T-helper 2 cell treated with Interferon-gamma antibody and Interleukin-4, amounts not matched to agents 5 μg/mL and 100 μg/mL, for 36 hours (primary cell): Measurements from ENCODE around the gene DGKZ.

ENCODE experiments used
- DNase-seq: peaks from one replicate; pipeline ENCODE4 v3.0.0; 2021; ENCODE audit warnings: low spot score
- H3K27ac Mint-ChIP-seq: one replicate; pipeline ENCODE4 v1.8.0; 2021; ENCODE audit warnings: mild to moderate bottlenecking, mixed read lengths
- H3K27me3 Mint-ChIP-seq: one replicate; pipeline ENCODE4 v1.8.0; 2021; ENCODE audit warnings: low read depth, mixed read lengths
- H3K36me3 Mint-ChIP-seq: one replicate; pipeline ENCODE4 v1.8.0; 2021; ENCODE audit warnings: low read depth, mixed read lengths
- H3K4me1 Mint-ChIP-seq: one replicate; pipeline ENCODE4 v1.8.0; 2021; ENCODE audit warnings: low read depth, mixed read lengths
- H3K4me3 Mint-ChIP-seq: one replicate; pipeline ENCODE4 v1.8.0; 2022; ENCODE audit warnings: mild to moderate bottlenecking, moderate library complexity, mixed read lengths
- H3K9me3 Mint-ChIP-seq: one replicate; pipeline ENCODE4 v1.8.0; 2021; ENCODE audit warnings: mixed read lengths

DGKZ gene

DNA sequence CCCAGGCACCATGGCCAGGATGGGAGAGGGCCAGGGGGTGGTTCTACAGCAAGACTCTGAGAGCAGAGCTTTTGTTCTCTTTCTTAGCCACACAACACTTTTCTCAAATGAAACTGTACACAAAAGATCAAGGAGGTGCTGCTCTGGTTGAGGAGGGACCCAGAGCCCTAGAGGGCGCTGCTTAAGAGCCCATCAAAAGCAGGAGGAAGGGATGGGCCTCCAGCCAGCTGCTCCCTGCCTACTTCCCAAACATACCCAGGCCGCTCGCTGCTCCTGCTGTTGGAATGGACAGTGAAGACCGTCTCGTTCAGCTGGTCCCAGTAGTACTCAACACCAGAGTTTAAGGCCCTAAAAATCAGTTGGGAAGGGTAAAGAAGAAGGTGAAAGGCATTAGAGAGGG is 62.8 kb downstream of the DGKZ start:
- Mint-ChIP-seq H3K4me1 (no peaks in the 10 kb centered on the region), H3K36me3 (peaks cover 15% of the 10 kb centered on the region)

DNA sequence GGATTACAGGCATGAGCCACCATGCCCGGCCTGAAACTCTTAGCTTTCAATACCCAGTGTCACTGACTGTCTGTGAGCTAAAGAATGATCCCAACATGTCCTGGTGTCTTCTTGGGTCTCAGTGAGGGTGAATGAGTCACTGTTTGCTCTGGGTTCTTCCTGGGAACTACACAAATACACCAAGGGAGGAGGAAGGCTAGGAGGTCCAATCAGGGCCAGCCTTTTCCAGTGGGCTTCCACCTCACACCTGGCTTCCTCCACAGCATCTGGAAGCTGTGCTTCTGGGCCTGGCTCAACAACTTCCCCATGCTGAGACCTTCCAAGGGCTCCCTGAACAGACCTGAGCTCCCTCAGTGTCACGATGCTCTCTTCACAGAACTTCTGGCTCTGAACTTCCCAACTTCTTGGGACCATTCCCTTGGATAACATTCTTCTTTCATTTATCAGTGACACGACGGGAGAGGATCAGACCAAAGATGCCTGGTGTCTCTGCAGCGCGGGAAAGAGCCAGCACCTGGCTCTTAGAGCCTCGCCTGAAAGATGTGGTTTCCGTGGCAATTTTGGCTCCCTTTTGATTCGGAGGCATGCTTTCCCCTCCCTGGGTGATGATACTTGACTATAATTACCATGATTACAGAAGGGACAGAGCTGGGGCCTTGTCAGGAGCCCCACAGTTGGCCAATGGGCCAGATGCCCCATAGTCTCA is 66.7 kb downstream of the DGKZ start:
- Mint-ChIP-seq H3K27me3 (no peaks in the 10 kb centered on the region), H3K36me3 (peaks cover 14% of the 10 kb centered on the region), H3K9me3 (no peaks in the 10 kb centered on the region), H3K4me3 (no peak overlapping the region), H3K4me1 (no peaks in the 10 kb centered on the region), H3K27ac (peak overlapping the region; percentile 31)
- DNase-seq: no peak

More for the DNA sequence above, 62.8 kb downstream of the DGKZ start:
- Mint-ChIP-seq H3K27me3 (no peaks in the 10 kb centered on the region), H3K4me3 (no peak overlapping the region), H3K9me3 (no peaks in the 10 kb centered on the region), H3K27ac (no peak overlapping the region)
- no peak for DNase-seq

- DNase-seq: no peak
- Mint-ChIP-seq H3K4me1 (no peaks in the 10 kb centered on the region), H3K9me3 (no peaks in the 10 kb centered on the region), H3K36me3 (peaks cover 13% of the 10 kb centered on the region), H3K27ac (no peak overlapping the region), H3K4me3 (no peak overlapping the region), H3K27me3 (no peaks in the 10 kb centered on the region)
Observed at GRCh38 chr11:46414466-46414796, 67.2 kb downstream of the DGKZ start.

DNA sequence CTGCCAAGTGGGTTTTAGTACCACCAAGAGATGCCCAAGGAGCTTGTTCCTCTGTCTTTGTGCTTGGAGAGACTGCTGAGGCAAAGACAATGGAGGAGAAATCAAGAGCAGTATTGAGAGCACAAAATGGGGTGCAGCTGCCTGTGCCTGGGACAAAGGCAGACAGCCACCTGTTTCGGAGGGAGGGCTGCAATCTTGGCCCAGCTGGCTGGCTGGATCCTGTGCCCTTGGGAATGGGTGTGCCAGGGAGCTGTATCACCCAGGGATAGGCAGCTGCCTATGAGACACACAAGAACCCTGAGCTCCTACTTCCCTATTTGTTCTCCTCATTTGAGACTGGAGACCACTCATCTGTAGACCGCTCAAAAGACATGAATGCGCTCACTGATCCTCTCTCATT is 67.6 kb downstream of the DGKZ start:
- Mint-ChIP-seq H3K27me3 (no peaks in the 10 kb centered on the region), H3K9me3 (no peaks in the 10 kb centered on the region), H3K27ac (no peak overlapping the region), H3K4me3 (no peak overlapping the region), H3K4me1 (no peaks in the 10 kb centered on the region), H3K36me3 (peaks cover 13% of the 10 kb centered on the region)
- no peak for DNase-seq

DNA sequence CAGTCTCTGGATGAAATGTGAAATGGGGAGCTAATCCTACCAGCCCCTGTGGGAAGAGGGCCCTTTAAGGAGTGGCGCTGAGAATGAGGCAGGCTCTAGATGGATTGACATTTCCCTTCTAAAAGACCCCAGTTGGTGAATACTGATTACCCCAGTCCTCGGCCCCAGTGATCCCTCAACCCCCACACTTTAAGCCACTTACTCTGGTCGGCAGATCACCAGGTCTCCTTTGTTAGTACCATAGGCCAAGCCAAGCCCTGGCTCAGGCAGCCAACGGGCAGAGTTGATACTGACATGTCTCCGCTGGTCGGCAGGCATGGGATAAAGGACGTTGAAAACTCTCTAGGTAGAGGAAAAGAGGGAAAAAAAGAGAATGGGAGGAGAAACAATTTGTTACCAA is 70.4 kb downstream of the DGKZ start:
- DNase-seq: no peak
- peaks cover 17% of the 10 kb centered on the region for H3K36me3 Mint-ChIP-seq
- no peak overlapping the region for H3K27ac Mint-ChIP-seq
- no peaks in the 10 kb centered on the region for H3K27me3 Mint-ChIP-seq
- no peaks in the 10 kb centered on the region for H3K4me1 Mint-ChIP-seq
- H3K4me3 Mint-ChIP-seq: no peak overlapping the region
- H3K9me3 Mint-ChIP-seq: no peaks in the 10 kb centered on the region

- Mint-ChIP-seq H3K36me3 (peaks cover 16% of the 10 kb centered on the region), H3K9me3 (no peaks in the 10 kb centered on the region), H3K27ac (no peak overlapping the region), H3K4me3 (no peak overlapping the region), H3K4me1 (no peaks in the 10 kb centered on the region), H3K27me3 (no peaks in the 10 kb centered on the region)
- DNase-seq: no peak
Observed at GRCh38 chr11:46418751-46419150, 71.5 kb downstream of the DGKZ start.

DNA sequence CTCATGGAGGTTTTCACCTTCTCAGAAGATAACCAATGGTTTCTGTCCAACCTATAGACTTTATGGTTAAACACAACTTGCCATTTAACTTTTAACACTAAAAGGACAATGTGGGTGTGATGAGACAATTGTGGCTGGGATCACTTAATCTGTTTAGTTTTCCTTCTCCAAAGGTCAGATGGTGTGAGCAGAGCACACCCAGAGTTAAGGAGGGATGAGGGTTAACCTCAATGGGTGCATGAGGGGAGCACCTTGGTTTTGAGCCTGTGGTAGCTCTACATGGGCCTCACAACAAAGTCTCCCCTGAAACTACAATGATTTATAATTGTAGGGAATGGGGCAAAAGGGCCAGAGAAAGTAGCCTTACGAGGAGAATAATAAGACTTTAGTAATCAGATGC is 73.2 kb downstream of the DGKZ start:
- Mint-ChIP-seq H3K4me3 (no peak overlapping the region), H3K27ac (peak overlapping the region; percentile 9), H3K4me1 (no peaks in the 10 kb centered on the region), H3K36me3 (peaks cover 9% of the 10 kb centered on the region), H3K27me3 (no peaks in the 10 kb centered on the region), H3K9me3 (no peaks in the 10 kb centered on the region)
- no peak for DNase-seq

DNA sequence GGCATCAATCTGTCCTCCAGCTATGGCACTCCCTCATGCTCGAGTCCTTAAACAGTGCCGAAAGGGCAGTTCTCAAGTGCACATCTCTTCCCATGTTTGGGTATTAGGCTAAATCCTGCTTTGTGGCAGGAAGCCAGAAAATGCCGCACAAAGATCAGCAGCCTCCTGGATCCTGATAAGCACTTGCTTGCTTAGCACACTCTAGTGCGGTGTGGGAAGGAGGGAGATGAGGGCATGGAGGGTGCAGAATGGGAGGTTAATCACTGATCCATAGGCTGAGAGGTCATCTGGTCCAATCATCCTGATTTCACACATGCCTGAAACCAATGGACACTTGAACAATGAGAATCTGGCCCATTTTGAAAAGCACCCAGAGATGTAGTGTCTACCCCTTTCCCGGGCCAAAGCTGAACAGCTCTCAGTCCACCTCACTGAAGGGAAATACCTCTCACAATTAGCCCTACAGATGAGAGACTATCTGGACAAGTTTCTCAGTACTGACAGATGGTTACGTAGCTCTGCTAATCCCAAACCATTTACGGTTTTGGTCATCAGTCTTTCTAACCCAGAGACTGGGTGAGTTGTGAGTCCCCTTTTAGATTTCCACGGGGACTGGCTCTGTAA is 74.1 kb downstream of the DGKZ start:
- H3K27me3 Mint-ChIP-seq: no peaks in the 10 kb centered on the region
- H3K27ac Mint-ChIP-seq: no peak overlapping the region
- H3K4me3 Mint-ChIP-seq: no peak overlapping the region

DNA sequence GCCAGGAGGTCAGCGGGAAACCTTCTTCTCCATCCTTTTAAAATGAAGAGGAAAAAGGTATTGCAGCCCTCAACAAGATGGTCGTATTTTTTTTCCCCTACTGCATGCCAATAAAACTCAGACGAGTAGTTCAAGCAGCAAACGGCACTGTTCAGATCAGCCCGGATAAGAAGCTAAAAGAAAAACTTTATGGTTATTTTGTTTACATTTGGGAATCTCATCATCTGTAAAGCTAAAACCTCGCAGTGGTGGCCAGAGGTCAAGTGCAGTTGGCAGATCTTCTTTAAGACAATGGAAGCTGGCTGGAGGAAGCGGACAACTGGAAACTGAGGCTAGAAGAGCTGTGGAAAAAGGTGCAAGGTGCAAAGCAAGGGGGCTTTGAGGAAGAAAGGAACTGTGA is 75.3 kb downstream of the DGKZ start:
- Mint-ChIP-seq H3K27ac (no peak overlapping the region), H3K4me1 (no peaks in the 10 kb centered on the region), H3K9me3 (no peaks in the 10 kb centered on the region), H3K4me3 (no peak overlapping the region), H3K27me3 (no peaks in the 10 kb centered on the region), H3K36me3 (peaks cover 7% of the 10 kb centered on the region)
- DNase-seq: no peak

More for the DNA sequence above, 74.1 kb downstream of the DGKZ start:
- Mint-ChIP-seq H3K36me3 (peaks cover 9% of the 10 kb centered on the region), H3K9me3 (no peaks in the 10 kb centered on the region), H3K4me1 (no peaks in the 10 kb centered on the region)
- no peak for DNase-seq

DNA sequence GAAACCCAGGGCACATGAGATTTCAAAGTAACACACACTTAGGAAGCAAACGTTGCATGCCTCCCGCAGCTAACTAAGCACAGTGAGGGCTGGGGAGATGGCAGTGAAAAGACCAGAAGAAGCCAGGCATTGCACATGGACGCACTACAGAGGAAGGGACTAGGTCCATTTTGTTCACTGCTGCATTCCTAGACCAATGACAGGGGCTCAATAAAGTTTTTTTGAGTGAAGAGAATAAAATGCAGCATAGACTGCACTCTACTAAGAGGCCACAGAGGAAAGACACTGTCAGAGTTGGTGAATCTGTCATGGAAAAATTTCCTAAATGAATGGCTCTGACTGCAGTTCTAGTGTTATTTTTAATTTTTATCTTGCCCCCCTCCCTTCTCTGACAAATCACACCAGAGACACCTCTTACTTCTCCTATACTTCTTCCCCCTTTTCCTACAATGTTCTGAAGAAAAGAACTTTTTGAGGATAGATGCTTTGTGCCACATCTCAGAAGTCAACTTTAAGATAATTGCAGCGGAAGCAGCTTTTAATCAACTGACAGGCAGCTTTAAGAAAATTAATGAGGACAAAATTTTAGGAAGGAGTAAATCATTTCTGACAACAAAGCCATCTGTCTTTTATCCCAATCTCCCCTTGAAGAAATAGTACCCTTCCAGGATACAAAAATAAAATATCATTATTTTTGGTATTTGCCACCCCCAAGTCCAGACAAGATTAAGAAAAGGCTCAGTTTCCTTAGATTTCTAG is 79.1 kb downstream of the DGKZ start:
- peaks cover 9% of the 10 kb centered on the region for H3K36me3 Mint-ChIP-seq
- H3K27ac Mint-ChIP-seq: no peak overlapping the region
- H3K9me3 Mint-ChIP-seq: no peaks in the 10 kb centered on the region
- DNase-seq: no peak
- no peak overlapping the region for H3K4me3 Mint-ChIP-seq
- no peaks in the 10 kb centered on the region for H3K4me1 Mint-ChIP-seq
- H3K27me3 Mint-ChIP-seq: no peaks in the 10 kb centered on the region

- Mint-ChIP-seq H3K9me3 (no peaks in the 10 kb centered on the region), H3K27me3 (no peaks in the 10 kb centered on the region), H3K27ac (no peak overlapping the region), H3K36me3 (peaks cover 10% of the 10 kb centered on the region), H3K4me3 (no peak overlapping the region), H3K4me1 (no peaks in the 10 kb centered on the region)
- DNase-seq: no peak
Observed at GRCh38 chr11:46427364-46427763, 80.1 kb downstream of the DGKZ start.

GRCh38 chr11:46429717-46430116 is 82.5 kb downstream of the DGKZ start:
- no peak for DNase-seq
- Mint-ChIP-seq H3K36me3 (peaks cover 17% of the 10 kb centered on the region), H3K4me3 (no peak overlapping the region), H3K9me3 (no peaks in the 10 kb centered on the region), H3K27ac (no peak overlapping the region), H3K4me1 (no peaks in the 10 kb centered on the region), H3K27me3 (no peaks in the 10 kb centered on the region)
